Duodenal mucosa (tissue), 2 donors: ENCODE results near the gene ZSWIM6.

Source experiments
- H3K27ac ChIP-seq: one replicate; pipeline ENCODE4 v1.7.0; 2013; ENCODE audit warnings: low read depth, low read length
- H3K27me3 ChIP-seq, 2 donors: one replicate each; pipeline ENCODE4 v1.7.0; 2013; ENCODE audit warnings: low read length in 2 of 2, control low read depth in 1 of 2; ENCODE audit not compliant: insufficient read depth in 2 of 2, control insufficient read depth in 1 of 2
- H3K36me3 ChIP-seq, 2 donors: one replicate each; pipeline ENCODE4 v1.7.0; 2013; ENCODE audit warnings: low read length in 2 of 2, control low read depth in 1 of 2; ENCODE audit not compliant: insufficient read depth in 2 of 2, control insufficient read depth in 1 of 2
- H3K4me1 ChIP-seq, 2 donors: one replicate each; pipeline ENCODE4 v1.7.0; 2013; ENCODE audit warnings: low read length in 2 of 2, control low read depth in 1 of 2; ENCODE audit not compliant: insufficient read depth in 2 of 2, control insufficient read depth in 1 of 2
- H3K4me3 ChIP-seq, 2 donors: one replicate each; pipeline ENCODE4 v1.7.0; 2013; ENCODE audit warnings: low read length in 2 of 2, low read depth in 1 of 2
- H3K9ac ChIP-seq, 2 donors: one replicate each; pipeline ENCODE4 v1.7.0; 2013; ENCODE audit warnings: low read length in 2 of 2, low read depth in 1 of 2
- H3K9me3 ChIP-seq, 2 donors: one replicate each; pipeline ENCODE4 v1.7.0; 2013; ENCODE audit warnings: low read length in 2 of 2, control low read depth in 1 of 2; ENCODE audit not compliant: control insufficient read depth in 1 of 2

ZSWIM6 gene

GRCh38 chr5:61450493-61451279, 118.6 kb downstream of the ZSWIM6 start:
- Histone ChIP-seq H3K27ac (no peak overlapping the region), H3K9ac (no peak overlapping the region), H3K36me3 (no peaks in the 10 kb centered on the region), H3K4me3 (no peak overlapping the region), H3K4me1 (peaks cover 10 to 23% of the 10 kb centered on the region in 2 donors), H3K9me3 (peaks cover 4 to 8% of the 10 kb centered on the region in 2 donors), H3K27me3 (no peaks in the 10 kb centered on the region)

GRCh38 chr5:61455179-61456006, 123.3 kb downstream of the ZSWIM6 start:
- Histone ChIP-seq H3K36me3 (no peaks in the 10 kb centered on the region), H3K4me1 (peaks cover 5 to 7% of the 10 kb centered on the region in 2 donors), H3K9ac (no peak overlapping the region), H3K27me3 (no peaks in the 10 kb centered on the region), H3K9me3 (no peaks in the 10 kb centered on the region), H3K4me3 (no peak overlapping the region), H3K27ac (no peak overlapping the region)

- no peak overlapping the region for H3K27ac ChIP-seq
- H3K9ac ChIP-seq = no peak overlapping the region
- H3K36me3 ChIP-seq = no peaks in the 10 kb centered on the region
These were observed 128.4 kb downstream of the ZSWIM6 start for GRCh38 chr5:61460471-61460870.

GRCh38 chr5:61461417-61461816, 129.4 kb downstream of the ZSWIM6 start:
- Histone ChIP-seq H3K9me3 (no peaks in the 10 kb centered on the region), H3K4me1 (peaks cover 14 to 35% of the 10 kb centered on the region in 2 donors), H3K9ac (no peak overlapping the region)

More at GRCh38 chr5:61460471-61460870, 128.4 kb downstream of the ZSWIM6 start:
- H3K27me3 ChIP-seq = no peaks in the 10 kb centered on the region
- H3K9me3 ChIP-seq = no peaks in the 10 kb centered on the region
- H3K4me3 ChIP-seq = no peak overlapping the region
- H3K4me1 ChIP-seq = peaks cover 14 to 26% of the 10 kb centered on the region in 2 donors

GRCh38 chr5:61461926-61462325, 129.9 kb downstream of the ZSWIM6 start:
- no peak overlapping the region for H3K9ac ChIP-seq
- no peak overlapping the region for H3K4me3 ChIP-seq
- peaks cover 14 to 40% of the 10 kb centered on the region in 2 donors for H3K4me1 ChIP-seq
- no peak overlapping the region for H3K27ac ChIP-seq
- H3K9me3 ChIP-seq = no peaks in the 10 kb centered on the region
- H3K27me3 ChIP-seq = no peaks in the 10 kb centered on the region
- H3K36me3 ChIP-seq = no peaks in the 10 kb centered on the region

More at GRCh38 chr5:61461417-61461816, 129.4 kb downstream of the ZSWIM6 start:
- Histone ChIP-seq H3K36me3 (no peaks in the 10 kb centered on the region), H3K27me3 (no peaks in the 10 kb centered on the region), H3K27ac (no peak overlapping the region), H3K4me3 (no peak overlapping the region)

- Histone ChIP-seq H3K9me3 (no peaks in the 10 kb centered on the region), H3K9ac (no peak overlapping the region), H3K36me3 (no peaks in the 10 kb centered on the region), H3K27me3 (no peaks in the 10 kb centered on the region), H3K4me1 (peaks cover 17 to 53% of the 10 kb centered on the region in 2 donors), H3K4me3 (no peak overlapping the region), H3K27ac (no peak overlapping the region)
These were observed 131.5 kb downstream of the ZSWIM6 start for GRCh38 chr5:61463596-61463995.

GRCh38 chr5:61464512-61464911, 132.5 kb downstream of the ZSWIM6 start:
- Histone ChIP-seq H3K4me3 (no peak overlapping the region), H3K9ac (no peak overlapping the region), H3K36me3 (no peaks in the 10 kb centered on the region), H3K9me3 (no peaks in the 10 kb centered on the region), H3K27ac (no peak overlapping the region), H3K27me3 (no peaks in the 10 kb centered on the region), H3K4me1 (peaks cover 17 to 54% of the 10 kb centered on the region in 2 donors)

- no peak overlapping the region for H3K27ac ChIP-seq
- H3K9me3 ChIP-seq = no peaks in the 10 kb centered on the region
- no peaks in the 10 kb centered on the region for H3K27me3 ChIP-seq
- no peak overlapping the region for H3K9ac ChIP-seq
- H3K4me1 ChIP-seq = peaks cover 17 to 54% of the 10 kb centered on the region in 2 donors
- H3K36me3 ChIP-seq = no peaks in the 10 kb centered on the region
- H3K4me3 ChIP-seq = no peak overlapping the region
These were observed 133.0 kb downstream of the ZSWIM6 start for GRCh38 chr5:61465066-61465465.

GRCh38 chr5:61465496-61465895, 133.4 kb downstream of the ZSWIM6 start:
- Histone ChIP-seq H3K4me1 (peaks cover 17 to 54% of the 10 kb centered on the region in 2 donors), H3K9ac (no peak overlapping the region), H3K27ac (no peak overlapping the region), H3K27me3 (no peaks in the 10 kb centered on the region), H3K4me3 (no peak overlapping the region), H3K36me3 (no peaks in the 10 kb centered on the region), H3K9me3 (no peaks in the 10 kb centered on the region)

- H3K27ac ChIP-seq = no peak overlapping the region
- no peak overlapping the region for H3K4me3 ChIP-seq
- no peaks in the 10 kb centered on the region for H3K36me3 ChIP-seq
- no peaks in the 10 kb centered on the region for H3K9me3 ChIP-seq
- H3K27me3 ChIP-seq = no peaks in the 10 kb centered on the region
- no peak overlapping the region for H3K9ac ChIP-seq
- H3K4me1 ChIP-seq = peaks cover 17 to 52% of the 10 kb centered on the region in 2 donors
These were observed 134.0 kb downstream of the ZSWIM6 start for GRCh38 chr5:61466017-61466416.
